ENCODE results near the gene FGD6. TPM values are rescaled to one million over a fixed set of nuclear protein-coding genes. Genes with fewer than 3 reads are reported as not detected.

FGD6 gene
- total RNA-seq, 1 donor from 2014 or later = 3.7 TPM

- H3K9me3 Mint-ChIP-seq = no peaks in the 10 kb centered on the region
- DNase-seq (no peak), ATAC-seq (ENCODE audit: low read depth) (no peak)
- no peak for TF ChIP-seq CTCF (IDR thresholded peaks at IDR 0.05)
- POLR2A ChIA-PET = interaction anchor here (0.6 to 1.1 kb wide), 2 partner anchors 8 to 75 kb away, joined by 5 read pairs; partner anchors contain the start of gene VEZT
- peaks cover 30% of the 10 kb centered on the region for H3K4me1 Mint-ChIP-seq
- H3K36me3 Mint-ChIP-seq (ENCODE audit: low read depth) = peaks cover 18% of the 10 kb centered on the region
- no peak overlapping the region for H3K27ac Mint-ChIP-seq
- H3K4me3 Mint-ChIP-seq = no peak overlapping the region
- no peaks in the 10 kb centered on the region for H3K27me3 Mint-ChIP-seq
- intact Hi-C loops (cut with micrococcal nuclease) = loop anchor here (1.0 kb wide), 1 partner anchor 7 kb away; no protein-coding TSS in a partner anchor
- CTCF ChIA-PET = interaction anchor here (1.3 kb wide), 1 partner anchor 8 kb away, joined by 4 read pairs; the partner anchor contains the start of genes FGD6 and VEZT
These were observed 8.5 kb upstream of the FGD6 start for GRCh38 chr12:95225645-95226212.

- ATAC-seq (ENCODE audit: low read depth) (no peak), DNase-seq (no peak)
- CTCF ChIA-PET = no interaction called here
- H3K9me3 Mint-ChIP-seq = no peaks in the 10 kb centered on the region
- no peak for TF ChIP-seq CTCF (IDR thresholded peaks at IDR 0.05)
- POLR2A ChIA-PET = no interaction called here
- intact Hi-C loops (cut with micrococcal nuclease) = no loop called here
- H3K4me3 Mint-ChIP-seq = no peak overlapping the region
- no peaks in the 10 kb centered on the region for H3K27me3 Mint-ChIP-seq
- no peak overlapping the region for H3K27ac Mint-ChIP-seq
- peaks cover 19% of the 10 kb centered on the region for H3K36me3 Mint-ChIP-seq (ENCODE audit: low read depth)
- peaks cover 35% of the 10 kb centered on the region for H3K4me1 Mint-ChIP-seq
These were observed 7.2 kb upstream of the FGD6 start for GRCh38 chr12:95224202-95225170.

- no peak for DNase-seq
- intact Hi-C loops (cut with micrococcal nuclease) = no loop called here
- H3K27ac Mint-ChIP-seq = no peak overlapping the region
- POLR2A ChIA-PET = no interaction called here
- no peak for ATAC-seq (ENCODE audit: low read depth)
- no peak for TF ChIP-seq CTCF (IDR thresholded peaks at IDR 0.05)
- peaks cover 41% of the 10 kb centered on the region for H3K4me1 Mint-ChIP-seq
- H3K9me3 Mint-ChIP-seq = no peaks in the 10 kb centered on the region
- CTCF ChIA-PET = no interaction called here
- no peak overlapping the region for H3K4me3 Mint-ChIP-seq
- H3K36me3 Mint-ChIP-seq (ENCODE audit: low read depth) = peaks cover 27% of the 10 kb centered on the region
- H3K27me3 Mint-ChIP-seq = no peaks in the 10 kb centered on the region
These were observed 3.5 kb upstream of the FGD6 start for GRCh38 chr12:95220726-95221125.

GRCh38 chr12:95220190-95220589, 2.9 kb upstream of the FGD6 start:
- H3K4me3 Mint-ChIP-seq = no peak overlapping the region

More at GRCh38 chr12:95220190-95220589, 2.9 kb upstream of the FGD6 start:
- CTCF ChIA-PET = no interaction called here
- no peak for ATAC-seq (ENCODE audit: low read depth)
- peaks cover 43% of the 10 kb centered on the region for H3K4me1 Mint-ChIP-seq
- no peak for DNase-seq
- no peaks in the 10 kb centered on the region for H3K9me3 Mint-ChIP-seq
- intact Hi-C loops (cut with micrococcal nuclease) = no loop called here
- peaks cover 23% of the 10 kb centered on the region for H3K36me3 Mint-ChIP-seq (ENCODE audit: low read depth)
- peak overlapping the region; percentile 9 for H3K27ac Mint-ChIP-seq
- H3K27me3 Mint-ChIP-seq = no peaks in the 10 kb centered on the region
- TF ChIP-seq CTCF (IDR thresholded peaks at IDR 0.05) = no peak
- POLR2A ChIA-PET = no interaction called here

Data from activated B cell treated with CpG ODN at 0.5 μM for 24 hours (primary cell).